IMR-90 (cell line): ENCODE measurements around the gene PTPRK.

Experiments
- BHLHE40 ChIP-seq: fragments of 150-350 bp; IDR thresholded peaks from 2 replicates; pipeline ENCODE4 v1.6.1; 2016; ENCODE audit warnings: mild to moderate bottlenecking, low read depth, low read length
- CTCF ChIP-seq: conservative IDR thresholded peaks from 2 replicates; pipeline ENCODE4 v1.5.1; 2012; ENCODE audit warnings: mild to moderate bottlenecking, low read depth, low read length, improper control_type of control experiment
- ELK1 ChIP-seq: fragments of 150-350 bp; IDR thresholded peaks from 2 replicates; pipeline ENCODE4 v1.6.1; 2016; ENCODE audit warnings: low read depth, mild to moderate bottlenecking, low read length, moderate library complexity, borderline replicate concordance
- FOS ChIP-seq: fragments of 150-350 bp; IDR thresholded peaks from 2 replicates; pipeline ENCODE4 v1.6.1; 2016; ENCODE audit warnings: low read depth, low read length
- MAFK ChIP-seq: IDR thresholded peaks from 2 replicates; pipeline ENCODE4 v1.6.1; 2012; ENCODE audit warnings: low read depth, low read length, improper control_type of control experiment
- MAZ ChIP-seq: IDR thresholded peaks from 2 replicates; pipeline ENCODE4 v1.6.1; 2012; ENCODE audit warnings: low read depth, mild to moderate bottlenecking, low read length, improper control_type of control experiment, moderate library complexity, borderline replicate concordance
- MXI1 ChIP-seq: IDR thresholded peaks from 2 replicates; pipeline ENCODE4 v1.6.1; 2012; ENCODE audit warnings: low read depth, mild to moderate bottlenecking, low read length, moderate library complexity, borderline replicate concordance
- NFE2L2 ChIP-seq: fragments of 150-350 bp; IDR thresholded peaks from 2 replicates; pipeline ENCODE4 v1.6.1; 2016; ENCODE audit warnings: low read depth, mild to moderate bottlenecking, low read length
- POLR2A ChIP-seq: IDR thresholded peaks from 2 replicates; pipeline ENCODE4 v1.6.1; 2012; ENCODE audit warnings: mild to moderate bottlenecking, low read depth, low read length
- RAD21 ChIP-seq: IDR thresholded peaks from 2 replicates; pipeline ENCODE4 v1.6.1; 2012; ENCODE audit warnings: low read length, improper control_type of control experiment
- RCOR1 ChIP-seq: IDR thresholded peaks from 2 replicates; pipeline ENCODE4 v1.6.1; 2012; ENCODE audit warnings: mild to moderate bottlenecking, low read length, improper control_type of control experiment; ENCODE audit not compliant: insufficient replicate concordance
- RFX5 ChIP-seq: IDR thresholded peaks from 2 replicates; pipeline ENCODE4 v1.8.0; 2012; ENCODE audit warnings: low read depth, mild to moderate bottlenecking, low read length, moderate library complexity
- SMC3 ChIP-seq: fragments of 150-350 bp; IDR thresholded peaks from 2 replicates; pipeline ENCODE4 v1.6.1; 2016; ENCODE audit warnings: low read depth, mild to moderate bottlenecking, antibody characterized with exemption, low read length, moderate library complexity
- TF ChIP-seq, protein P1 (sequence below): fragments of 150-350 bp; IDR thresholded peaks from 2 replicates; pipeline ENCODE4 v1.6.1; 2017; ENCODE audit warnings: mild to moderate bottlenecking, antibody characterized with exemption, low read length, low read depth

- TF ChIP-seq MAFK = no peak
- no peak for TF ChIP-seq POLR2A
- TF ChIP-seq NFE2L2 = no peak
- no peak for TF ChIP-seq CTCF
- TF ChIP-seq, protein P1, sequence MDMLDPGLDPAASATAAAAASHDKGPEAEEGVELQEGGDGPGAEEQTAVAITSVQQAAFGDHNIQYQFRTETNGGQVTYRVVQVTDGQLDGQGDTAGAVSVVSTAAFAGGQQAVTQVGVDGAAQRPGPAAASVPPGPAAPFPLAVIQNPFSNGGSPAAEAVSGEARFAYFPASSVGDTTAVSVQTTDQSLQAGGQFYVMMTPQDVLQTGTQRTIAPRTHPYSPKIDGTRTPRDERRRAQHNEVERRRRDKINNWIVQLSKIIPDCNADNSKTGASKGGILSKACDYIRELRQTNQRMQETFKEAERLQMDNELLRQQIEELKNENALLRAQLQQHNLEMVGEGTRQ = no peak
- TF ChIP-seq SMC3 = no peak
- no peak for TF ChIP-seq MAZ
- no peak for TF ChIP-seq RFX5
- no peak for TF ChIP-seq RCOR1
- no peak for TF ChIP-seq FOS
- TF ChIP-seq RAD21 = no peak
- no peak for TF ChIP-seq ELK1
- no peak for TF ChIP-seq BHLHE40
- no peak for TF ChIP-seq MXI1
Measured at GRCh38 chr6:128200789-128201188, 319.6 kb downstream of the PTPRK start.
